Activated effector memory CD4-positive, alpha-beta T cell treated with Interleukin-2 at 50 U/mL for 16 hours (primary cell): ENCODE results near the gene GPR50.

Source experiments
- DNase-seq: peaks from one replicate; pipeline ENCODE4 v3.0.0-alpha.2; 2020

Gene GPR50

GRCh38 chrX:151228935-151229334 is 52.6 kb downstream of the GPR50 start:
- no peak for DNase-seq
